Measurements from ENCODE around the gene LTB.

LTB gene

GRCh38 chr6:31579119-31579505 lies 3.1 kb downstream of the LTB start:
- Histone ChIP-seq H3K36me3 (ENCODE audit: control insufficient read depth, insufficient read depth, low read length) (no peaks in the 10 kb centered on the region), H3K9me3 (ENCODE audit: control insufficient read depth, low read length) (no peaks in the 10 kb centered on the region), H3K4me3 (ENCODE audit: low read length) (no peak overlapping the region), H3K4me1 (ENCODE audit: control insufficient read depth, insufficient read depth, low read length) (peaks cover 11% of the 10 kb centered on the region), H3K27me3 (ENCODE audit: control insufficient read depth, insufficient read depth, low read length) (peaks cover 33% of the 10 kb centered on the region), H3K9ac (ENCODE audit: low read length) (no peak overlapping the region)

GRCh38 chr6:31578184-31579118 lies 3.8 kb downstream of the LTB start:
- H3K9me3 ChIP-seq (ENCODE audit: control insufficient read depth, low read length) = no peaks in the 10 kb centered on the region
- no peak overlapping the region for H3K9ac ChIP-seq (ENCODE audit: low read length)
- H3K36me3 ChIP-seq (ENCODE audit: control insufficient read depth, insufficient read depth, low read length) = no peaks in the 10 kb centered on the region
- H3K4me3 ChIP-seq (ENCODE audit: low read length) = no peak overlapping the region
- H3K27me3 ChIP-seq (ENCODE audit: control insufficient read depth, insufficient read depth, low read length) = peaks cover 33% of the 10 kb centered on the region
- H3K4me1 ChIP-seq (ENCODE audit: control insufficient read depth, insufficient read depth, low read length) = peaks cover 11% of the 10 kb centered on the region

- no peaks in the 10 kb centered on the region for H3K36me3 ChIP-seq (ENCODE audit: control insufficient read depth, insufficient read depth, low read length)
- no peak overlapping the region for H3K4me3 ChIP-seq (ENCODE audit: low read length)
- H3K9me3 ChIP-seq (ENCODE audit: control insufficient read depth, low read length) = no peaks in the 10 kb centered on the region
- no peak overlapping the region for H3K9ac ChIP-seq (ENCODE audit: low read length)
- H3K4me1 ChIP-seq (ENCODE audit: control insufficient read depth, insufficient read depth, low read length) = peaks cover 11% of the 10 kb centered on the region
- H3K27me3 ChIP-seq (ENCODE audit: control insufficient read depth, insufficient read depth, low read length) = peaks cover 30% of the 10 kb centered on the region
Observed at GRCh38 chr6:31577579-31577966, 4.7 kb downstream of the LTB start.

- H3K4me3 ChIP-seq (ENCODE audit: low read length) = no peak overlapping the region
- H3K4me1 ChIP-seq (ENCODE audit: control insufficient read depth, insufficient read depth, low read length) = peaks cover 11% of the 10 kb centered on the region
- no peaks in the 10 kb centered on the region for H3K9me3 ChIP-seq (ENCODE audit: control insufficient read depth, low read length)
- H3K27me3 ChIP-seq (ENCODE audit: control insufficient read depth, insufficient read depth, low read length) = peaks cover 25% of the 10 kb centered on the region
- H3K9ac ChIP-seq (ENCODE audit: low read length) = no peak overlapping the region
- no peaks in the 10 kb centered on the region for H3K36me3 ChIP-seq (ENCODE audit: control insufficient read depth, insufficient read depth, low read length)
Observed at GRCh38 chr6:31576897-31577578, 5.2 kb downstream of the LTB start.

- peak overlapping the region; percentile 17 for H3K9ac ChIP-seq (ENCODE audit: low read length)
- no peaks in the 10 kb centered on the region for H3K9me3 ChIP-seq (ENCODE audit: control insufficient read depth, low read length)
- H3K4me3 ChIP-seq (ENCODE audit: low read length) = no peak overlapping the region
- peaks cover 7% of the 10 kb centered on the region for H3K4me1 ChIP-seq (ENCODE audit: control insufficient read depth, insufficient read depth, low read length)
- peaks cover 16% of the 10 kb centered on the region for H3K27me3 ChIP-seq (ENCODE audit: control insufficient read depth, insufficient read depth, low read length)
- no peaks in the 10 kb centered on the region for H3K36me3 ChIP-seq (ENCODE audit: control insufficient read depth, insufficient read depth, low read length)
Observed at GRCh38 chr6:31575952-31576685, 6.1 kb downstream of the LTB start.

- peaks cover 12% of the 10 kb centered on the region for H3K27me3 ChIP-seq (ENCODE audit: control insufficient read depth, insufficient read depth, low read length)
- H3K9ac ChIP-seq (ENCODE audit: low read length) = peak within 1 kb of the TSS; percentile 17
- peaks cover 2% of the 10 kb centered on the region for H3K4me1 ChIP-seq (ENCODE audit: control insufficient read depth, insufficient read depth, low read length)
- H3K36me3 ChIP-seq (ENCODE audit: control insufficient read depth, insufficient read depth, low read length) = no peaks in the 10 kb centered on the region
- H3K9me3 ChIP-seq (ENCODE audit: control insufficient read depth, low read length) = no peaks in the 10 kb centered on the region
- H3K4me3 ChIP-seq (ENCODE audit: low read length) = no peak within 1 kb of the TSS
Observed at GRCh38 chr6:31575335-31575901, 6.8 kb downstream of the LTB start, which contains the start of gene TNF. TSS of gene TNF (plus strand) at chr6:31575565. CDS start at chr6:31575742, 177 bp downstream.

- Histone ChIP-seq H3K4me3 (ENCODE audit: low read length) (no peak overlapping the region), H3K36me3 (ENCODE audit: control insufficient read depth, insufficient read depth, low read length) (no peaks in the 10 kb centered on the region), H3K27me3 (ENCODE audit: control insufficient read depth, insufficient read depth, low read length) (peaks cover 7% of the 10 kb centered on the region), H3K9me3 (ENCODE audit: control insufficient read depth, low read length) (no peaks in the 10 kb centered on the region), H3K4me1 (ENCODE audit: control insufficient read depth, insufficient read depth, low read length) (no peaks in the 10 kb centered on the region), H3K9ac (ENCODE audit: low read length) (no peak overlapping the region)
Observed at GRCh38 chr6:31574106-31575061, 7.8 kb downstream of the LTB start.

GRCh38 chr6:31573239-31574105 lies 8.8 kb downstream of the LTB start:
- Histone ChIP-seq H3K9me3 (ENCODE audit: control insufficient read depth, low read length) (no peaks in the 10 kb centered on the region), H3K9ac (ENCODE audit: low read length) (no peak overlapping the region), H3K4me3 (ENCODE audit: low read length) (no peak overlapping the region), H3K27me3 (ENCODE audit: control insufficient read depth, insufficient read depth, low read length) (peaks cover 10% of the 10 kb centered on the region), H3K4me1 (ENCODE audit: control insufficient read depth, insufficient read depth, low read length) (no peaks in the 10 kb centered on the region), H3K36me3 (ENCODE audit: control insufficient read depth, insufficient read depth, low read length) (no peaks in the 10 kb centered on the region)

GRCh38 chr6:31572041-31572911 lies 9.9 kb downstream of the LTB start, which contains the start of gene LTA:
TSS of gene LTA (plus strand) at chr6:31572289. CDS start at chr6:31572743, 454 bp downstream.
- Histone ChIP-seq H3K4me3 (ENCODE audit: low read length) (no peak within 1 kb of the TSS), H3K9ac (ENCODE audit: low read length) (no peak within 1 kb of the TSS), H3K27me3 (ENCODE audit: control insufficient read depth, insufficient read depth, low read length) (peaks cover 10% of the 10 kb centered on the region)

More at GRCh38 chr6:31572041-31572911, 9.9 kb downstream of the LTB start, which contains the start of gene LTA:
- H3K36me3 ChIP-seq (ENCODE audit: control insufficient read depth, insufficient read depth, low read length) = no peaks in the 10 kb centered on the region
- no peaks in the 10 kb centered on the region for H3K9me3 ChIP-seq (ENCODE audit: control insufficient read depth, low read length)
- no peaks in the 10 kb centered on the region for H3K4me1 ChIP-seq (ENCODE audit: control insufficient read depth, insufficient read depth, low read length)
